Lung (tissue), 12 donors: ENCODE results near the gene LELP1. TPM values are rescaled to one million over a fixed set of nuclear protein-coding genes. Genes with fewer than 3 reads are reported as not detected.

Experiments
- ATAC-seq: fragments of 200-7000 bp; cut with Tn5 transposase; one replicate; pipeline ENCODE4 v1.9.1; 2020; ENCODE audit warnings: moderate number of reproducible peaks; ENCODE audit not compliant: insufficient read depth, low FRiP score
- DNase-seq, 3 donors: peaks; one replicate each; pipeline ENCODE4 v3.0.0-alpha.2; 2013 to 2017
- H3K27ac ChIP-seq, 2 donors: one replicate each; pipeline ENCODE4 v1.5.1; 2013; ENCODE audit warnings: mild to moderate bottlenecking in 2 of 2, moderate library complexity in 2 of 2, control low read depth in 1 of 2, inconsistent platforms in 1 of 2, low read depth in 1 of 2, low read length in 1 of 2
- H3K27me3 ChIP-seq, 3 donors: one replicate each; pipeline ENCODE4 v1.5.1; 2013; ENCODE audit warnings: low read length in 2 of 3; ENCODE audit not compliant: control insufficient read depth in 3 of 3, insufficient read depth in 3 of 3
- H3K36me3 ChIP-seq, 4 donors: one replicate each; pipeline ENCODE4 v1.5.1; 2013; ENCODE audit warnings: low read length in 4 of 4, mild to moderate bottlenecking in 1 of 4, moderate library complexity in 1 of 4; ENCODE audit not compliant: control insufficient read depth in 4 of 4, insufficient read depth in 4 of 4
- H3K4me1 ChIP-seq, 5 donors: one replicate each; pipeline ENCODE4 v1.5.1; 2013; ENCODE audit warnings: low read length in 5 of 5, mild to moderate bottlenecking in 2 of 5, moderate library complexity in 1 of 5; ENCODE audit not compliant: control insufficient read depth in 5 of 5, insufficient read depth in 5 of 5
- H3K4me3 ChIP-seq: one replicate; pipeline ENCODE4 v1.5.1; 2013; ENCODE audit warnings: mild to moderate bottlenecking, control low read depth, moderate library complexity
- H3K9ac ChIP-seq, 2 donors: one replicate each; pipeline ENCODE4 v1.5.1; 2013; ENCODE audit warnings: low read length in 2 of 2, control low read depth in 1 of 2; ENCODE audit not compliant: insufficient read depth in 1 of 2
- H3K9me3 ChIP-seq, 4 donors: one replicate each; pipeline ENCODE4 v1.5.1; 2013; ENCODE audit warnings: low read length in 3 of 4, mild to moderate bottlenecking in 1 of 4, moderate library complexity in 1 of 4; ENCODE audit not compliant: control insufficient read depth in 4 of 4, insufficient read depth in 3 of 4
- WGBS, 2 donors: extraction: QIAGEN DNeasy Blood & Tissue Kit; methylation state at CpG; one replicate each; pipeline ENCODE4 v1.1.7; 2013; 5-methylcytosine and 5-hydroxymethylcytosine counted together
- polyA plus RNA-seq, 2 donors: library from polyadenylated mRNA; stranded (reverse); fragments of 200-250 nt; gene quantifications; one replicate each; pipeline ENCODE4 v1.2.1, GENCODE V29; 2013
- total RNA-seq, 2 donors: library from RNA; depleted of rRNA in 1 of 2; stranded (reverse); fragments of >200 nt in 1 of 2; gene quantifications; one replicate each; pipeline ENCODE4 v1.2.1, GENCODE V29; 2014 to 2021
- TF ChIP-seq, protein P1 (sequence below): IDR thresholded peaks from 2 replicates; pipeline ENCODE4 v1.5.1; 2012; ENCODE audit warnings: mild to moderate bottlenecking; ENCODE audit errors: control extremely low read depth, extremely low read depth
- donor health status: control.
- donor health status: control.
- donor health status: Bipolar disorder and iron deficiency.
- donor health status: healthy.
- donor health status: DM: yes; HTN: yes; CAD: no.

LELP1 gene
- total and polyA plus RNA-seq, 4 donors, result not detected

DNA sequence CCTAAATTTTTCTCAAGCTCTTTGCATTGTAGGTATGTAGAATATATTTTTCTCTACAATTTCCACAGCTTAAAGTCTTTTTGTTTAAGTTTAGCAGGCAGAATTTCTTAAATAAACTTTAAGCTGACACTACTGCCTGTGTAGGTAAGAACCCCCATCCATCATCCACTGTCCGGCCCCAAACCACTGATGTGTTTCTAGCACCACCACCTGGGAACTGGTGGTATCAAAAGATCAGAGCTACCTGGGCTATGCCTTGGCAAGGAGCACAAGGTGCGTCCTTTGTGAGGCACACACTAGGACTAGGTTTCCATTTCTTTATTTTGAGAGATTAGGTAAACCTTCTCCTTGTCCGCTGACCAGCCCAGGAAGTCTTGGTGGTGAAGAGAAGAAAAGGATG is 10.5 kb upstream of the LELP1 start:
- TF ChIP-seq, protein P1, sequence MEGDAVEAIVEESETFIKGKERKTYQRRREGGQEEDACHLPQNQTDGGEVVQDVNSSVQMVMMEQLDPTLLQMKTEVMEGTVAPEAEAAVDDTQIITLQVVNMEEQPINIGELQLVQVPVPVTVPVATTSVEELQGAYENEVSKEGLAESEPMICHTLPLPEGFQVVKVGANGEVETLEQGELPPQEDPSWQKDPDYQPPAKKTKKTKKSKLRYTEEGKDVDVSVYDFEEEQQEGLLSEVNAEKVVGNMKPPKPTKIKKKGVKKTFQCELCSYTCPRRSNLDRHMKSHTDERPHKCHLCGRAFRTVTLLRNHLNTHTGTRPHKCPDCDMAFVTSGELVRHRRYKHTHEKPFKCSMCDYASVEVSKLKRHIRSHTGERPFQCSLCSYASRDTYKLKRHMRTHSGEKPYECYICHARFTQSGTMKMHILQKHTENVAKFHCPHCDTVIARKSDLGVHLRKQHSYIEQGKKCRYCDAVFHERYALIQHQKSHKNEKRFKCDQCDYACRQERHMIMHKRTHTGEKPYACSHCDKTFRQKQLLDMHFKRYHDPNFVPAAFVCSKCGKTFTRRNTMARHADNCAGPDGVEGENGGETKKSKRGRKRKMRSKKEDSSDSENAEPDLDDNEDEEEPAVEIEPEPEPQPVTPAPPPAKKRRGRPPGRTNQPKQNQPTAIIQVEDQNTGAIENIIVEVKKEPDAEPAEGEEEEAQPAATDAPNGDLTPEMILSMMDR, result no peak
- 23 to 32% methylated on average over 3 of the region's 3 CpGs for WGBS, 2 donors
- ATAC-seq (no peak), DNase-seq (no peak)
- H3K4me1 ChIP-seq, result no peaks in the 10 kb centered on the region
- H3K27ac ChIP-seq, result no peak overlapping the region
- H3K9me3 ChIP-seq, result peaks cover 0 to 3% (median 0%) of the 10 kb centered on the region in 4 donors
- H3K4me3 ChIP-seq, result no peak overlapping the region
- no peaks in the 10 kb centered on the region for H3K27me3 ChIP-seq
- H3K9ac ChIP-seq, result no peak overlapping the region
- no peaks in the 10 kb centered on the region for H3K36me3 ChIP-seq

DNA sequence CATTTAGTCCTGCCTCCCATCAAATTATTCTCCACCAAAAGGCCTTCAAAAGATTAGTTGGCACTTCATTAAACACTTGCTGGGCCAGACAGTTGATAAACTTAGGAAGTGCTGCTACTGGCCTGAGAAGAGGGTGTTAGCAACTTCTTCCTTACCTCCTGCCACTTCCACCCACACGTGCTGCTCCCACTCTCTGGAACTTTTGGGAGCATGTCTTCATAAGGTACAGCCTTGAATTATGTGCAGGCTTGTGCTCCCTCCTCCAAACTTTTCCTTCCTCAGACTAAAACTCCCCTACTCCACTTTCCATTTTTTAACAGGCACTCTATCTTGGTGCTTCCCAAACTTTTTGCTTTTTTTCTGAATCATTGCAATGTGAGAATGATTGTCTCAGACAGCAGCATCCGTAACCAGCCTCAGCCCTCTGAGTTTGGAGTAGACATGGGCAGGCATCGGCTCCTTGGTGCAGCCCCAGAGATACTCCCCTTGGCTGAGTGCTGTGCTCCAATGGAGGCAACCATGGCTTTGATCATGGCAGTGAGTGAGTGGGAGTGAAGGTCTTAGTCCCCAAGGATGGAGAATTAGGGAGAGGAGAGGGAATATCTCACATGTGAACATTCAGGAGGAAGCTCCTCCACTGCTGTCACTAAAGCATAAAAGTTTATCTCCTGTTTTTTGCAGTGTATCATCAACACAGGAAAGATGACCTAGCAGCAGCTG is 8.7 kb upstream of the LELP1 start:
- TF ChIP-seq, protein P1, result no peak
- H3K9ac ChIP-seq, result no peak overlapping the region
- H3K27ac ChIP-seq, result no peak overlapping the region
- H3K4me3 ChIP-seq, result no peak overlapping the region
- DNase-seq, result no peak
- H3K27me3 ChIP-seq, result peaks cover 0 to 3% (median 0%) of the 10 kb centered on the region in 3 donors
- H3K36me3 ChIP-seq, result no peaks in the 10 kb centered on the region
- H3K4me1 ChIP-seq, result no peaks in the 10 kb centered on the region
- ATAC-seq, result no peak
- H3K9me3 ChIP-seq, result peaks cover 0 to 5% (median 0%) of the 10 kb centered on the region in 4 donors
- 51 to 67% methylated on average over 3 of the region's 3 CpGs for WGBS, 2 donors

DNA sequence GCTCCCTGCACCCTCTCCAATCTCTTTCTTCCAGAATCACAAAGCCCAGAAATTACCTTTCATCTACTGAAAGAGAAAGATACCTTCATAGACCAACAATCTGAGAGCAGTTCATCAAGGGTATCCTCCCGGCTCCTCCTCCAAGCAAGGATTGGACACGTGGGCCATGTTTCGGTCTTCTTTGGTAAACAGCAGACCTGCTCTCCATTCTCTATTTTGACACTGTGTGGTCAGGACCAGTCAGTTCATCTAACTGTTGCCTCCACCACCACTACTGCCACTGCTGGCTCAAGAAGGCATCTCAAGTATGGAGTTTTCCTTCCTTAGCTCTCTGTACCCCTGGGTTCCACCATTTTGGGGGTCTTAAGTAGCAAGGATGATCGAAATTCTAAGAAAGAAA is 8.0 kb upstream of the LELP1 start:
- WGBS, 2 donors, result 82 to 83% methylated on average over 4 of the region's 4 CpGs
- Histone ChIP-seq H3K27me3 (peaks cover 0 to 3% (median 0%) of the 10 kb centered on the region in 3 donors), H3K36me3 (no peaks in the 10 kb centered on the region), H3K4me3 (no peak overlapping the region), H3K4me1 (no peaks in the 10 kb centered on the region), H3K27ac (no peak overlapping the region), H3K9ac (no peak overlapping the region), H3K9me3 (peaks cover 0 to 5% (median 0%) of the 10 kb centered on the region in 4 donors)
- DNase-seq, result no peak
- ATAC-seq, result no peak
- TF ChIP-seq, protein P1, result no peak

DNA sequence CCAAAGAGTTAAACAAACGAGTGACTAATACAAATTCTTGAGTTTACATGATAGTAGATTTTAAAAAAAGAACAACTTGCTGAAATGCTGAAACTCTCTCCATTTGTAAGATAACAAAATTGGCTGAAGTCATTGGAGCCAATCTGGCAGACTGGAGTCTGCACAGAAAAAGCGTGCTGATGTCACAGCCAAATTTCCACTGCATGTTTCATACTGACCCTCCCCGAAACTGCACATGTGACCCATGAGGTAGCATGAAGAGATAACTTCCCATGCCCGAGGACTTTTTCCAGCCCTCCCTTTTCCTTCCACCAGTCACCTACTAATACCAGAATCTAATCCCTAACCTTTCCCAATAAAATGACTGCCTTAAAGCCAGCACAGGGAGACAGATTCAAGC is 1.2 kb upstream of the LELP1 start:
- ATAC-seq, result no peak
- H3K9me3 ChIP-seq, result peaks cover 0 to 2% (median 0%) of the 10 kb centered on the region in 4 donors
- DNase-seq, result no peak
- no peak overlapping the region for H3K27ac ChIP-seq
- no peak overlapping the region for H3K4me3 ChIP-seq
- H3K9ac ChIP-seq, result no peak overlapping the region
- no peaks in the 10 kb centered on the region for H3K36me3 ChIP-seq
- TF ChIP-seq, protein P1, result no peak
- H3K27me3 ChIP-seq, result peaks cover 0 to 3% (median 2%) of the 10 kb centered on the region in 3 donors
- H3K4me1 ChIP-seq, result no peaks in the 10 kb centered on the region
- WGBS, 2 donors, result 71 to 93% methylated on average over 4 of the region's 4 CpGs
